Measurements from ENCODE around the gene RGS14. TPM values are rescaled to one million over a fixed set of nuclear protein-coding genes. Genes with fewer than 3 reads are reported as not detected.

The RGS14 gene
- total RNA-seq, 4 donors from 2014 or later: 10.2 to 29.6 (median 16.4) TPM

GRCh38 chr5:177332896-177333260 is 24.8 kb upstream of the RGS14 start:
- no peak overlapping the region for H3K4me3 ChIP-seq
- 85 to 89% methylated on average over 13 of the region's 13 CpGs for WGBS, 2 donors

GRCh38 chr5:177333420-177334154 is 24.1 kb upstream of the RGS14 start:
- no peak for DNase-seq (ENCODE audit: low spot score in 2 of 2)
- no peaks in the 10 kb centered on the region for H3K4me1 ChIP-seq
- no peak overlapping the region for H3K4me3 ChIP-seq
- no peaks in the 10 kb centered on the region for H3K27me3 ChIP-seq
- peaks cover 6 to 100% (median 32%) of the 10 kb centered on the region in 3 donors for H3K36me3 ChIP-seq
- no peaks in the 10 kb centered on the region for H3K9me3 ChIP-seq
- no peak overlapping the region for H3K27ac ChIP-seq
- TF ChIP-seq CTCF (IDR thresholded peaks at IDR 0.05) (no peak), EP300 (IDR thresholded peaks at IDR 0.05) (no peak), POLR2A (IDR thresholded peaks at IDR 0.05) (no peak)
- 88 to 89% methylated on average over 15 to 16 of the region's 16 CpGs for WGBS, 2 donors

More at GRCh38 chr5:177332896-177333260, 24.8 kb upstream of the RGS14 start:
- TF ChIP-seq EP300 (IDR thresholded peaks at IDR 0.05): no peak
- TF ChIP-seq CTCF (IDR thresholded peaks at IDR 0.05): no peak
- TF ChIP-seq POLR2A (IDR thresholded peaks at IDR 0.05): no peak
- H3K27ac ChIP-seq: no peak overlapping the region
- no peaks in the 10 kb centered on the region for H3K9me3 ChIP-seq
- H3K27me3 ChIP-seq: no peaks in the 10 kb centered on the region
- no peak for DNase-seq (ENCODE audit: low spot score in 2 of 2)
- H3K4me1 ChIP-seq: no peaks in the 10 kb centered on the region
- H3K36me3 ChIP-seq: peaks cover 6 to 98% (median 32%) of the 10 kb centered on the region in 3 donors

- Histone ChIP-seq H3K27me3 (no peaks in the 10 kb centered on the region), H3K36me3 (peaks cover 6 to 100% (median 32%) of the 10 kb centered on the region in 3 donors), H3K9me3 (no peaks in the 10 kb centered on the region), H3K27ac (no peak overlapping the region), H3K4me3 (no peak overlapping the region), H3K4me1 (no peaks in the 10 kb centered on the region)
- 75 to 83% methylated on average over 9 to 15 of the region's 15 CpGs for WGBS, 2 donors
- DNase-seq (ENCODE audit: low spot score in 2 of 2): no peak
- TF ChIP-seq EP300 (IDR thresholded peaks at IDR 0.05) (no peak), POLR2A (IDR thresholded peaks at IDR 0.05) (no peak), CTCF (IDR thresholded peaks at IDR 0.05) (no peak)
Measured at GRCh38 chr5:177334155-177334551, 23.6 kb upstream of the RGS14 start.

- no peak overlapping the region for H3K4me3 ChIP-seq
- H3K27me3 ChIP-seq: no peaks in the 10 kb centered on the region
- WGBS, 2 donors: 88 to 94% methylated on average over 19 to 21 of the region's 21 CpGs
- TF ChIP-seq EP300 (IDR thresholded peaks at IDR 0.05) (no peak), POLR2A (IDR thresholded peaks at IDR 0.05) (no peak), CTCF (IDR thresholded peaks at IDR 0.05) (no peak)
- H3K36me3 ChIP-seq: peaks cover 6 to 98% (median 32%) of the 10 kb centered on the region in 3 donors
- H3K27ac ChIP-seq: no peak overlapping the region
- no peaks in the 10 kb centered on the region for H3K9me3 ChIP-seq
- DNase-seq (ENCODE audit: low spot score in 2 of 2): no peak
- no peaks in the 10 kb centered on the region for H3K4me1 ChIP-seq
Measured at GRCh38 chr5:177334781-177335700, 22.7 kb upstream of the RGS14 start.

- Histone ChIP-seq H3K4me1 (no peaks in the 10 kb centered on the region), H3K27ac (no peak overlapping the region), H3K9me3 (no peaks in the 10 kb centered on the region), H3K36me3 (peaks cover 6 to 96% (median 32%) of the 10 kb centered on the region in 3 donors), H3K27me3 (no peaks in the 10 kb centered on the region), H3K4me3 (no peak overlapping the region)
- 84 to 93% methylated on average over 6 to 7 of the region's 7 CpGs for WGBS, 2 donors
- DNase-seq (ENCODE audit: low spot score in 2 of 2): no peak
- TF ChIP-seq CTCF (IDR thresholded peaks at IDR 0.05): no peak
- TF ChIP-seq EP300 (IDR thresholded peaks at IDR 0.05): no peak
- no peak for TF ChIP-seq POLR2A (IDR thresholded peaks at IDR 0.05)
Measured at GRCh38 chr5:177335701-177336065, 22.0 kb upstream of the RGS14 start.

All from tibial nerve (tissue), 4 donors.